Stimulated activated CD4-positive, alpha-beta T cell treated with anti-CD3 and anti-CD28 coated beads, Interleukin-2, amount 100 ng/mL, for 48 hours (primary cell): ENCODE measurements around the gene CPVL.

Source experiments
- DNase-seq, 2 donors: peaks; one replicate each; pipeline ENCODE4 v3.0.0-alpha.2; 2020

Gene CPVL

DNA sequence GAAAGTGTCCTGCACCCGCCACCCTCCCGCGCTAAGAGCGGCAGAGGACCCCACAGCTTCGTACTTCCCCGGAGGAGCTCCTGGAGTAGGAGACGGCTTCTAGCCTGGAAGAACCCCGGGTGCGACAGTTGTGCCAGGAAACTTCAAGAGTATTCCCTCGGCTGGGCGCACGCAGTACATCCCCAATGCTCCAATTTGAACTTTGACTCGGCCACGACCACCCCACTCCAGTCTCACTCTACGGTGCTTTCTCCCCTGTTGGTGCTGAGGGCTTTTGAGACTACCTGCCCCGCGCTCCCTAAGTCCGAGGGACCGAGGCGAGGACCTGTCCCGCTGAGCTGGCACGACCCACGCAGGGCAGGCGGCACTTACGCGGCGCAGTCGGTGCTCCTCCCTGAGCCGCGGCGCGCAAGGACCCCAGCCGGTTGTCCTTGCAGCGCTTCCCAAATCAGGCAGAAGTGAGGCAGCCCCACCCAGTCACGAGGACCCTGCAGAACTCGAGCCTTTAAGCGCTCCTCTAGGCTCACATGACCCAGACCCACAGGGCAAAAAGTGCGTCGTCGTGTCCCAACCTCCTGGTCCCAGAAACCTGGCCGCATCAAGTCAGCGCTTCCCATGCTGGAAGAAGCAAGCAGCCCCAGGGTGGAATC, at the start of gene CPVL:
Gene CPVL, minus strand, starts transcription at position 481 of the 650 bp plus-strand sequence. CDS start 25,476 bp downstream, outside the sequence.
- DNase-seq, result no peak

- DNase-seq, result peak; percentile 6 to 16
Measured at GRCh38 chr7:29194594-29195427, 48.5 kb upstream of the CPVL start, which contains the start of gene CHN2. CHN2 (plus strand) TSS chr7:29194775.

GRCh38 chr7:29194206-29194593, 47.9 kb upstream of the CPVL start:
- no peak for DNase-seq

- no peak for DNase-seq
Measured at GRCh38 chr7:29193316-29194205, 47.2 kb upstream of the CPVL start.

DNA sequence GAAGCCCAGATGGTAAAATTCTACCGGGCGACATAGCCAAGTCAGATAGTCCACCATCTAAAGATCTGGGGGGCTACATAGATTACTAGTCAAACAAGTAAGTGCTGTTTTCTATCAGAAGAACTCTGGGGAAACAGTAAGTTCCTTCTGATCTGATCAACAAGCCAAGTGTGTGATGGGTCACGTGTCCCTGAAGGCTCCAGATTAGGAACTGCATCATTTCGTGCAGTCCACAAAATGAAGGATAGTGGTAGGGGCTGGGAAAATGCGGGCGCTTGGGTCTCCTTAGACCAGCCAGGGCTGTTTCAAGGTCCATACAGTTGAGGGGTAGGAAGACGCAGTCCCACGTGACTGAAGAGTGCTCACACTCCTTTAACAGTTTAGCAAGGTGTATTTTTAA, 46.5 kb upstream of the CPVL start:
- DNase-seq, result no peak

GRCh38 chr7:29192323-29192722, 46.0 kb upstream of the CPVL start:
- no peak for DNase-seq

DNA sequence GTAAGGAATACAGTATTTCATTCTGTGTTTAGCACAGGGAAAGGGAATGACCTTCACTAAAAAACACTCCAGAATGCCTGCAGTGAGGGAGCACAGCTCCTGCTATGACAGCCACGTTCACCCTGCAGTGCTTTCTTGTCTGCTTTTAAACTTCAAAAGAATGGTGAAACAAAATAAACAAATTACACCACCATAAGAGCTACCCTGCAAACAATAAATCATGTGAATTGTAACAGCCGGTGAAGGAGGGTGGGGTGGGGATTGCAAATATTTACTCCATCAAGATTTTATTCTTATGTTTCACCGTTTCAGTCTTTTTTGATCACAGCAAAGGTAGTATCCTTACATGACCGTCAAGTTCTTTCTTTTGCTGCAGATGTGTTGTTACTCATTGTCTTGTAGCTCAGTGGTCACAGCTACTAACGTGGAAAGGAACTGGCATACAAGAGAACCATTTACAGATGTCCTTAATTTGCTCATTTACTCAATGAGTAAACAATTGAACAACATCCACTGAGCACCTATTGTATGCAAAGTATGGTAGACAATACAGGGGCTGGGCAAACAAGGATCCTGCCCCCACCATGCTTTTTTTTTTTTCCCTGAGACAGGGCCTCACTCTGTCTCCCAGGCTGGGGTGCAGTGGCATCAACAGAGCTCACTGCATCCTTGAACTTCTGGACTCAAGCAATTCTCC, 44.2 kb upstream of the CPVL start:
- DNase-seq, result no peak

DNA sequence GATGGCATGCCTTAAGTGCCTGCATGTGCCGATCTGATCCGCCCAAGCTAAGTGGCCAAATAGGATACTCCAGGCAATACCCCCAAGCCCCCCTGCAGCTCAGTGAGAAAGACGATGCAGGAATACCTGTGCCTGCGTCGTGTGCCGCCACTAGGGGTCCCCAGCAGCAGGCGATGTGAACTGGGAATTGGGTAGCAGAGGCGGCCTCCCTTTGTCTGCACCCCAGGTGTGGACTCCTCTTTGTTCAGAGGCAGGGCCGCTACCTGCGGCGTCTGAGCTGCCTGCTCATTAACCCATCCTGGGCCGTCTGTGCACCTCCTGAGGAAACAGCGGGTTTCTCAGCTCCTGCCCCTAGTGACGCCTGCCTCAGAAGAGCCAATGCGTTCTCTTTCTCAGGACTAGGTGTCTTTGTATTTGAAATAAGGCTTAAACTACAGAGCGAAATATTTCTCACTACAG, 43.4 kb upstream of the CPVL start:
- DNase-seq, result peak; percentile 16 to 51

DNA sequence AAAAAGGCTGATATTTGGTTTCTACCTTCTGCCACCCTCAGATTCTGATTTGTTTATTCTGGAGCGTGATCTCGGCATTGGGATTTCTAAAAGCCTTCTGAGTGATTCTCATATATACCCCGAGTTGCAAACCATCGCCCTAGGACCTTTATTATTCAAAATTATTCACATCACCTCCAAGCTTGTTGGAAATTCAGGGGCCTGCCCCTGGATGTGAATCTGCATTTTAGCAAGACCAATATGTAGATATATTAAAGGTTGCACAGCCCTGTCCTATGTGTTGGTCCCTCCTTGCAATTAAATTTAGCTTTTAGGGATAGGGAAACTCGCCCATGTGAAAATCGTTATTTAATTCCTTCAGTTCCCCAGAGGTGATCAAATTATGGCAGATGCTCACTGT, 39.3 kb upstream of the CPVL start:
- DNase-seq, result no peak

GRCh38 chr7:29184599-29184998, 38.3 kb upstream of the CPVL start:
- no peak for DNase-seq

- no peak for DNase-seq
Measured at GRCh38 chr7:29179115-29179514, 32.8 kb upstream of the CPVL start.

- DNase-seq, result peak in 1 of 2 donors; percentile 7
Measured at GRCh38 chr7:29177963-29178600, 31.7 kb upstream of the CPVL start.

GRCh38 chr7:29173458-29173857, 27.1 kb upstream of the CPVL start:
- no peak for DNase-seq

- DNase-seq, result no peak
Measured at GRCh38 chr7:29170781-29171180, 24.4 kb upstream of the CPVL start.

GRCh38 chr7:29167721-29168120, 21.4 kb upstream of the CPVL start:
- no peak for DNase-seq

- DNase-seq, result no peak
Measured at GRCh38 chr7:29163854-29164253, 17.5 kb upstream of the CPVL start.

- no peak for DNase-seq
Measured at GRCh38 chr7:29162577-29162976, 16.2 kb upstream of the CPVL start.

- no peak for DNase-seq
Measured at GRCh38 chr7:29161231-29161630, 14.9 kb upstream of the CPVL start.

- no peak for DNase-seq
Measured at GRCh38 chr7:29160080-29160479, 13.7 kb upstream of the CPVL start.

GRCh38 chr7:29158795-29159423, 12.6 kb upstream of the CPVL start:
- DNase-seq, result no peak

DNA sequence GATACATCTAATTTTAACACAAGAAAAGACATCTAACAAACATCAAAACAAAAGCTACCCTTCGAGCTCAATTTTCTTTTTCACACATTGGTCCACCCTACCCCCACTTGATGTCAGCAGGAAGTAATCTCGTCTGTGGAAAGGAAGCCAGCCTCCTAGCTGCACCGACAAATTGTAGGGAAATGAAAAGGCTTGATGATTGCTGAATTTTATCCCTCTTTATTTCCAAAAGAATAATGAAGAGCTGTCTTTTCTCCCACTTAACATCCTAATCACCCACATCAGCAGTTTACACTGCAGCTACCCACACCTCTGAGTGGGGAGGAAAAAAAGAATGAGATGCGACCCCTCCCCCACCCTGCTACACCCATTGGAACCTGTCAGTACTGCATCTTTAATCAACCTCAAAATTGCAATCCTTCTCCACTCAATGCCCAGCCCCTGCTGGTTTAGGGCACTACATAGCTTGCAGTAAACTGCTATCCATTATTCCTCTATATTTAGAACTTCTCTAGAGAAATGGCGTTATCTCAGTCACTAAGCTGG, 10.6 kb upstream of the CPVL start:
- no peak for DNase-seq
